ENCODE measurements around the gene SPIRE1.

Gene SPIRE1

GRCh38 chr18:12586956-12587355, 71.0 kb downstream of the SPIRE1 start:
- Histone ChIP-seq H3K4ac (ENCODE audit: low read length) (no peak overlapping the region), H2BK12ac (ENCODE audit: low read length) (no peak overlapping the region), H2BK15ac (ENCODE audit: low read length) (no peak overlapping the region), H4K8ac (ENCODE audit: low read depth, low read length) (no peak overlapping the region), H3K14ac (ENCODE audit: low read length) (no peak overlapping the region), H3K36me3 (replicated peaks in 1 of 2; ENCODE audit: control insufficient read depth in 2 of 2, insufficient read depth in 2 of 2, low read length in 2 of 2) (no peaks in the 10 kb centered on the region), H3K9me3 (replicated peaks in 1 of 2; ENCODE audit: control insufficient read depth in 2 of 2, insufficient read depth in 1 of 2, low read depth in 1 of 2, low read length in 2 of 2) (no peaks in the 10 kb centered on the region), H4K91ac (ENCODE audit: low read depth, low read length, poor library complexity) (no peak overlapping the region), H2AFZ (ENCODE audit: low read length) (no peak overlapping the region), H2BK120ac (ENCODE audit: low read depth, low read length) (no peak overlapping the region), H2BK5ac (ENCODE audit: low read length) (no peak overlapping the region), H3K9ac (ENCODE audit: low read depth, low read length, poor library complexity) (no peak overlapping the region), H3K23ac (ENCODE audit: low read depth, low read length, poor library complexity) (no peak overlapping the region), H2AK5ac (ENCODE audit: low read depth, low read length) (no peak overlapping the region), H3K18ac (ENCODE audit: low read length) (no peak overlapping the region), H3K4me1 (ENCODE audit: control insufficient read depth in 2 of 2, insufficient read depth in 1 of 2, low read depth in 1 of 2, low read length in 2 of 2) (no peaks in the 10 kb centered on the region), H3K27me3 (ENCODE audit: control insufficient read depth in 3 of 3, insufficient read depth in 3 of 3, low read depth in 1 of 3, low read length in 3 of 3) (no peaks in the 10 kb centered on the region), H3K79me1 (ENCODE audit: low read depth, low read length) (no peaks in the 10 kb centered on the region), H3K4me3 (ENCODE audit: low read length in 2 of 2) (no peak overlapping the region), H3K4me2 (ENCODE audit: insufficient read depth, low read length, poor library complexity, severe bottlenecking) (no peak overlapping the region), H3K27ac (replicated peaks; ENCODE audit: low read length) (no peak overlapping the region)
- DNase-seq (ENCODE audit: low spot score) = no peak
- no CpG with 5 or more reads among the region's 1 CpG for WGBS, 2 donors (ENCODE audit: extremely low coverage in 2 of 2, insufficient read length in 2 of 2, insufficient replicate concordance in 1 of 2)

DNA sequence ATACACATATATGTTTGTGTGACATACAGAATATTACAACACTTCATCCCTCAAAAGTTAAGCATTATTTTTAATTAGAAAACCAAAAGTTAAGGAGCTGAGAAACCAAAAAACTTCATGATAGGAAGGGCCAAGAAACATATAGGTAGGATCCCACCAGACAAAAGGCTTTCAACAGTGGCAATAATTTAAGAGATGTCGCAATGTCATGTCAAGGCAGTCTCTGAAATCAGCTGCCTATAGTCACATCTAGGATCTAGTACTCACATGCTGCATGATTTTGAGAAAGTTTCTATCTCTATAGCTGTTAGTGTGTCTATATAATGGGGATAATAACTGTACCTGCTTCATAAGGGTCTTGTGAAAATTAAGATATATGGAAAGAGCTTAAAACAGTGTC, 72.7 kb downstream of the SPIRE1 start:
- H3K27me3 ChIP-seq (ENCODE audit: control insufficient read depth in 3 of 3, insufficient read depth in 3 of 3, low read depth in 1 of 3, low read length in 3 of 3) = no peaks in the 10 kb centered on the region
- no peak overlapping the region for H2AK5ac ChIP-seq (ENCODE audit: low read depth, low read length)
- no peak overlapping the region for H3K4ac ChIP-seq (ENCODE audit: low read length)

DNA sequence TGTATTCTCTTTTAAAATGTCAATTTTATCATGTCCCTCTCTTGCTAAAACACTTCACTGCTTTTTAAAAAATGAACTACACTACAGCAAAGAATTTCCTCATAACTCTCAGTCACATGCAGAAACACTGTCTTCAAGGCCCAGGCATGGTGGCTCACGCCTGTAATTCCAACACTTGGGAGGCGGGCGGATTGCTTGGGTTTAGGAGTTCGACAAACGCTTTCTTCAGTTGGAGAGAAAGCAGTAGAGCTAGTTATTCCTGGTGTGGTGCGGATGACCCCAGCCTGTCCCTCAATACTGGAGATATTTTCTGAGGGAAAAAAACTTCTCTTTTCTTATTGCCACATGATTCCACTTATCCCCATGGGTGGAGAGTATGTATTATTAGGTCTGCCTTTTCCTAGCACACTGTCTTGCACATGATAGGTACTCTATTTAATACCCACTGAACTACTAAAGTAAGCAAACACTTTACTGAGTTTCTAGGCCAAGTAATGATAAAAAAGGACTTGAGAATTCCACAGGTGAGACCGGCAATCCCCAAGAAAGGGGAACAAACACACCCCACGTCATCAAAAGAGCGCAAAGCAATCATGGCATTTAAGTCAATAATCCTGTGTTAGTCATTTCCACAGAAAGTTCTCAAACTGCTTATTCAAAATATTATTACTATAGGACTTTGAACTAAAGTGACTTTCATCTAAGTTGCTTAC, 77.1 kb downstream of the SPIRE1 start:
- Histone ChIP-seq H2BK5ac (ENCODE audit: low read length) (no peak overlapping the region), H3K9me3 (replicated peaks in 1 of 2; ENCODE audit: control insufficient read depth in 2 of 2, insufficient read depth in 1 of 2, low read depth in 1 of 2, low read length in 2 of 2) (peaks cover 0 to 9% of the 10 kb centered on the region in 2 donors), H3K4me3 (ENCODE audit: low read length in 2 of 2) (no peak overlapping the region), H3K14ac (ENCODE audit: low read length) (no peak overlapping the region), H2BK15ac (ENCODE audit: low read length) (no peak overlapping the region), H3K79me1 (ENCODE audit: low read depth, low read length) (no peaks in the 10 kb centered on the region), H3K4ac (ENCODE audit: low read length) (no peak overlapping the region), H4K8ac (ENCODE audit: low read depth, low read length) (no peak overlapping the region), H3K4me1 (ENCODE audit: control insufficient read depth in 2 of 2, insufficient read depth in 1 of 2, low read depth in 1 of 2, low read length in 2 of 2) (no peaks in the 10 kb centered on the region), H2AK5ac (ENCODE audit: low read depth, low read length) (no peak overlapping the region), H2AFZ (ENCODE audit: low read length) (no peak overlapping the region), H3K9ac (ENCODE audit: low read depth, low read length, poor library complexity) (no peak overlapping the region), H2BK120ac (ENCODE audit: low read depth, low read length) (no peak overlapping the region), H4K91ac (ENCODE audit: low read depth, low read length, poor library complexity) (no peak overlapping the region), H3K27ac (replicated peaks; ENCODE audit: low read length) (no peak overlapping the region), H3K36me3 (replicated peaks in 1 of 2; ENCODE audit: control insufficient read depth in 2 of 2, insufficient read depth in 2 of 2, low read length in 2 of 2) (no peaks in the 10 kb centered on the region), H3K4me2 (ENCODE audit: insufficient read depth, low read length, poor library complexity, severe bottlenecking) (no peak overlapping the region), H3K18ac (ENCODE audit: low read length) (no peak overlapping the region), H2BK12ac (ENCODE audit: low read length) (no peak overlapping the region), H3K27me3 (ENCODE audit: control insufficient read depth in 3 of 3, insufficient read depth in 3 of 3, low read depth in 1 of 3, low read length in 3 of 3) (no peaks in the 10 kb centered on the region), H3K23ac (ENCODE audit: low read depth, low read length, poor library complexity) (no peak overlapping the region)
- no CpG with 5 or more reads among the region's 9 CpGs for WGBS, 2 donors (ENCODE audit: extremely low coverage in 2 of 2, insufficient read length in 2 of 2, insufficient replicate concordance in 1 of 2)
- DNase-seq (ENCODE audit: low spot score) = no peak

More for the DNA sequence above, 72.7 kb downstream of the SPIRE1 start:
- Histone ChIP-seq H3K27ac (replicated peaks; ENCODE audit: low read length) (no peak overlapping the region), H2BK12ac (ENCODE audit: low read length) (no peak overlapping the region), H3K4me3 (ENCODE audit: low read length in 2 of 2) (no peak overlapping the region), H3K36me3 (replicated peaks in 1 of 2; ENCODE audit: control insufficient read depth in 2 of 2, insufficient read depth in 2 of 2, low read length in 2 of 2) (no peaks in the 10 kb centered on the region), H3K9ac (ENCODE audit: low read depth, low read length, poor library complexity) (no peak overlapping the region), H2BK5ac (ENCODE audit: low read length) (no peak overlapping the region), H4K91ac (ENCODE audit: low read depth, low read length, poor library complexity) (no peak overlapping the region), H3K18ac (ENCODE audit: low read length) (no peak overlapping the region), H2AFZ (ENCODE audit: low read length) (no peak overlapping the region), H3K9me3 (replicated peaks in 1 of 2; ENCODE audit: control insufficient read depth in 2 of 2, insufficient read depth in 1 of 2, low read depth in 1 of 2, low read length in 2 of 2) (no peaks in the 10 kb centered on the region), H3K14ac (ENCODE audit: low read length) (no peak overlapping the region), H2BK120ac (ENCODE audit: low read depth, low read length) (no peak overlapping the region), H4K8ac (ENCODE audit: low read depth, low read length) (no peak overlapping the region), H3K23ac (ENCODE audit: low read depth, low read length, poor library complexity) (no peak overlapping the region), H3K79me1 (ENCODE audit: low read depth, low read length) (no peaks in the 10 kb centered on the region), H3K4me1 (ENCODE audit: control insufficient read depth in 2 of 2, insufficient read depth in 1 of 2, low read depth in 1 of 2, low read length in 2 of 2) (no peaks in the 10 kb centered on the region), H2BK15ac (ENCODE audit: low read length) (no peak overlapping the region), H3K4me2 (ENCODE audit: insufficient read depth, low read length, poor library complexity, severe bottlenecking) (no peak overlapping the region)
- no peak for DNase-seq (ENCODE audit: low spot score)
- WGBS, 2 donors (ENCODE audit: extremely low coverage in 2 of 2, insufficient read length in 2 of 2, insufficient replicate concordance in 1 of 2) = no CpG with 5 or more reads among the region's 1 CpG

- Histone ChIP-seq H3K4me3 (ENCODE audit: low read length in 2 of 2) (no peak overlapping the region), H2BK5ac (ENCODE audit: low read length) (no peak overlapping the region), H3K4me2 (ENCODE audit: insufficient read depth, low read length, poor library complexity, severe bottlenecking) (no peak overlapping the region), H3K9ac (ENCODE audit: low read depth, low read length, poor library complexity) (no peak overlapping the region), H3K36me3 (replicated peaks in 1 of 2; ENCODE audit: control insufficient read depth in 2 of 2, insufficient read depth in 2 of 2, low read length in 2 of 2) (no peaks in the 10 kb centered on the region), H2AFZ (ENCODE audit: low read length) (no peak overlapping the region), H3K23ac (ENCODE audit: low read depth, low read length, poor library complexity) (no peak overlapping the region), H2BK120ac (ENCODE audit: low read depth, low read length) (no peak overlapping the region), H4K91ac (ENCODE audit: low read depth, low read length, poor library complexity) (no peak overlapping the region), H3K9me3 (replicated peaks in 1 of 2; ENCODE audit: control insufficient read depth in 2 of 2, insufficient read depth in 1 of 2, low read depth in 1 of 2, low read length in 2 of 2) (peaks cover 0 to 9% of the 10 kb centered on the region in 2 donors), H2AK5ac (ENCODE audit: low read depth, low read length) (no peak overlapping the region), H4K8ac (ENCODE audit: low read depth, low read length) (no peak overlapping the region), H3K27me3 (ENCODE audit: control insufficient read depth in 3 of 3, insufficient read depth in 3 of 3, low read depth in 1 of 3, low read length in 3 of 3) (no peaks in the 10 kb centered on the region), H3K14ac (ENCODE audit: low read length) (no peak overlapping the region), H3K4me1 (ENCODE audit: control insufficient read depth in 2 of 2, insufficient read depth in 1 of 2, low read depth in 1 of 2, low read length in 2 of 2) (no peaks in the 10 kb centered on the region), H3K4ac (ENCODE audit: low read length) (no peak overlapping the region), H3K79me1 (ENCODE audit: low read depth, low read length) (no peaks in the 10 kb centered on the region), H2BK12ac (ENCODE audit: low read length) (no peak overlapping the region), H2BK15ac (ENCODE audit: low read length) (no peak overlapping the region), H3K27ac (replicated peaks; ENCODE audit: low read length) (no peak overlapping the region), H3K18ac (ENCODE audit: low read length) (no peak overlapping the region)
- DNase-seq (ENCODE audit: low spot score) = no peak
- no CpG with 5 or more reads among the region's 2 CpGs for WGBS, 2 donors (ENCODE audit: extremely low coverage in 2 of 2, insufficient read length in 2 of 2, insufficient replicate concordance in 1 of 2)
These were observed 78.1 kb downstream of the SPIRE1 start for GRCh38 chr18:12579775-12580174.

All from neuronal stem cell (in vitro differentiated cells).